Transverse colon (tissue), 4 donors: ENCODE results near the gene TRAPPC2B.

Experiments
- CTCF ChIP-seq, 5 experiments: fragments of 200-600 bp in 3 of 5; fragments of 450-650 bp in 2 of 5; sonication (generic) in 3 of 5; IDR thresholded peaks; 1 replicate in 2 of 5; 2 replicates in 3 of 5; pipeline ENCODE4 v1.5.1; 2016 to 2017; ENCODE audit warnings: antibody characterized with exemption in 5 of 5, inconsistent platforms in 3 of 5, mild to moderate bottlenecking in 2 of 5, moderate library complexity in 1 of 5
- EP300 ChIP-seq: sonication (generic); formaldehyde crosslinking; IDR thresholded peaks from one replicate; pipeline ENCODE4 v1.6.1; 2017; ENCODE audit warnings: antibody characterized with exemption, low read depth
- POLR2A ChIP-seq: fragments of 450-650 bp; IDR thresholded peaks from one replicate; pipeline ENCODE4 v1.6.1; 2016; ENCODE audit warnings: antibody characterized with exemption, mild to moderate bottlenecking, moderate library complexity
- POLR2AphosphoS5 ChIP-seq, 3 donors: sonication (generic); formaldehyde crosslinking; IDR thresholded peaks; one replicate each; pipeline ENCODE4 v1.6.1; 2016; ENCODE audit warnings: antibody characterized with exemption in 3 of 3

DNA sequence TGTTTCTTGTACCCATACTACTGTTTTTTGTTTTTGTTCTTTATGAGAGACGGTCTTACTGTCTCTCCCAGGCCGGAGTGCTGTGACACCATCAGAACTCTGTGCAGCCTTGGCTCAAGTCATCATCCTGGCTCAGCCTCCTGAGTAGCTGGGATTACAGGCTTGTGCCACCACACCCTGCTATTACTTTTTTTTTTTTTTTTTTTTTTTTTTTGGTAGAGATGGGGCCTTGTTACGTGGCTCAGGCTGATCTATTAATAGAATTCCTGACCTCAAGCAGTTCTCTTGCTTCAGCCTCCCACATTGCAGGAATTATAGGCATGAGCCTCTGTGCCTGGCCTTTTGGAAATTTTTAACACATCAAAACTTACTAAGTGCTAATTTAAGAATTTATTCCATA lies 15.2 kb upstream of the TRAPPC2B start:
- TF ChIP-seq CTCF (IDR thresholded peaks at IDR 0.05) (no peak), POLR2A (no peak), EP300 (no peak), POLR2AphosphoS5 (IDR thresholded peaks at IDR 0.05) (no peak)
